Loucy (cell line): ENCODE data around the gene KCNJ15.

Experiments used
- H2AFZ ChIP-seq: fragments of 200-600 bp; sonication (generic); 2 replicates; pipeline ENCODE4 v1.6.0; 2016; ENCODE audit warnings: antibody characterized with exemption, mild to moderate bottlenecking, low read length, moderate library complexity
- H3F3A ChIP-seq: fragments of 200-600 bp; 2 replicates; pipeline ENCODE4 v1.6.0; 2016; ENCODE audit warnings: antibody characterized with exemption, low read depth, mild to moderate bottlenecking
- H3K27me3 ChIP-seq: fragments of 200-600 bp; sonication (generic); 2 replicates; pipeline ENCODE4 v1.6.1; 2014; ENCODE audit warnings: low read length, mild to moderate bottlenecking; ENCODE audit not compliant: insufficient read depth, poor library complexity, severe bottlenecking
- H3K36me3 ChIP-seq: fragments of 200-600 bp; sonication (generic); 2 replicates; pipeline ENCODE4 v1.6.1; 2016; ENCODE audit warnings: low read length; ENCODE audit not compliant: insufficient read depth
- H3K4me1 ChIP-seq: fragments of 200-600 bp; sonication (generic); 2 replicates; pipeline ENCODE4 v1.5.1; 2014; ENCODE audit warnings: low read length, mild to moderate bottlenecking; ENCODE audit not compliant: insufficient read depth, poor library complexity, severe bottlenecking
- H3K4me2 ChIP-seq: fragments of 200-600 bp; sonication (generic); 2 replicates; pipeline ENCODE4 v1.6.0; 2014; ENCODE audit warnings: antibody characterized with exemption, low read length, low read depth, mild to moderate bottlenecking; ENCODE audit not compliant: poor library complexity, severe bottlenecking
- H3K4me3 ChIP-seq: fragments of 200-600 bp; sonication (generic); 2 replicates; pipeline ENCODE4 v1.5.1; 2014; ENCODE audit warnings: low read length, mild to moderate bottlenecking, mixed read lengths; ENCODE audit not compliant: poor library complexity, severe bottlenecking
- H3K79me2 ChIP-seq: fragments of 200-600 bp; sonication (generic); 2 replicates; pipeline ENCODE4 v1.6.1; 2014; ENCODE audit warnings: low read length; ENCODE audit not compliant: insufficient read depth
- H3K9ac ChIP-seq: fragments of 200-600 bp; sonication (generic); 2 replicates; pipeline ENCODE4 v1.6.0; 2014; ENCODE audit warnings: mild to moderate bottlenecking, low read depth, low read length, moderate library complexity; ENCODE audit not compliant: poor library complexity, severe bottlenecking
- H3K9me2 ChIP-seq: fragments of 200-600 bp; sonication (generic); replicated peaks from 2 replicates; pipeline ENCODE4 v1.6.1; 2016; ENCODE audit warnings: low read depth, low read length, mixed read lengths
- H3K9me3 ChIP-seq: fragments of 200-600 bp; sonication (generic); 2 replicates; pipeline ENCODE4 v1.6.1; 2014; ENCODE audit warnings: mild to moderate bottlenecking, antibody characterized with exemption, low read length, low read depth; ENCODE audit not compliant: insufficient read depth
- H4K20me1 ChIP-seq: fragments of 200-600 bp; sonication (generic); 2 replicates; pipeline ENCODE4 v1.6.0; 2014; ENCODE audit warnings: antibody characterized with exemption, low read length, mild to moderate bottlenecking; ENCODE audit not compliant: insufficient read depth, poor library complexity, severe bottlenecking
- EZH2phosphoT487 ChIP-seq: fragments of 200-600 bp; IDR thresholded peaks from 2 replicates; pipeline ENCODE4 v1.6.1; 2018; ENCODE audit warnings: antibody characterized with exemption, mild to moderate bottlenecking, moderate library complexity, borderline replicate concordance
- TF ChIP-seq, protein P1 (sequence below): fragments of 200-600 bp; sonication (generic); conservative IDR thresholded peaks from 2 replicates; pipeline ENCODE4 v1.5.1; 2014; ENCODE audit warnings: mild to moderate bottlenecking, antibody characterized with exemption, low read length

The KCNJ15 gene

DNA sequence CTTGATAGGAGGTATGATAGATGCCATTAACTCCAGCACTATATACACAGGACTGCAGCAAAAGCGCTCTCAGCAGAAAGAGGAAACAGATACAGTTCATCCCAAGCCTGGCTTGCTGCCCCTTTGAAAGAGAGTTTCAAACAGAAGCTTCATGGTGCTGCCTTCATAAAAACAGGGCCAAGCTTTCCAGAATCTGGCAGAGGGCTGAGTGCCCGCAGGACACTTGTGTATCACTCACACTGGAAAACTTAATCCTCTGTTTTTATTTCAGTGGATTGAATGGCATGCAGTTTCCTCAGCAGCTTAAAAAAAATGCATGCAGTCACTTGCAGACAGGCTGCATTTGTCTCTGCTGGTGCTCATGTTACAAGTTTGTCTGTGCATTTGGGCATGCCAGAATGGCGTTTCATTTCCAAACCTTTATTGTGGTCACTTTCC is 40.4 kb downstream of the KCNJ15 start:
- no peak overlapping the region for H3K9ac ChIP-seq
- no peaks in the 10 kb centered on the region for H3K79me2 ChIP-seq
- no peaks in the 10 kb centered on the region for H3K9me2 ChIP-seq
- TF ChIP-seq EZH2phosphoT487: no peak
- TF ChIP-seq, protein P1, sequence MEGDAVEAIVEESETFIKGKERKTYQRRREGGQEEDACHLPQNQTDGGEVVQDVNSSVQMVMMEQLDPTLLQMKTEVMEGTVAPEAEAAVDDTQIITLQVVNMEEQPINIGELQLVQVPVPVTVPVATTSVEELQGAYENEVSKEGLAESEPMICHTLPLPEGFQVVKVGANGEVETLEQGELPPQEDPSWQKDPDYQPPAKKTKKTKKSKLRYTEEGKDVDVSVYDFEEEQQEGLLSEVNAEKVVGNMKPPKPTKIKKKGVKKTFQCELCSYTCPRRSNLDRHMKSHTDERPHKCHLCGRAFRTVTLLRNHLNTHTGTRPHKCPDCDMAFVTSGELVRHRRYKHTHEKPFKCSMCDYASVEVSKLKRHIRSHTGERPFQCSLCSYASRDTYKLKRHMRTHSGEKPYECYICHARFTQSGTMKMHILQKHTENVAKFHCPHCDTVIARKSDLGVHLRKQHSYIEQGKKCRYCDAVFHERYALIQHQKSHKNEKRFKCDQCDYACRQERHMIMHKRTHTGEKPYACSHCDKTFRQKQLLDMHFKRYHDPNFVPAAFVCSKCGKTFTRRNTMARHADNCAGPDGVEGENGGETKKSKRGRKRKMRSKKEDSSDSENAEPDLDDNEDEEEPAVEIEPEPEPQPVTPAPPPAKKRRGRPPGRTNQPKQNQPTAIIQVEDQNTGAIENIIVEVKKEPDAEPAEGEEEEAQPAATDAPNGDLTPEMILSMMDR: no peak
- no peak overlapping the region for H2AFZ ChIP-seq
- no peaks in the 10 kb centered on the region for H3K36me3 ChIP-seq
- H3K9me3 ChIP-seq: no peaks in the 10 kb centered on the region
- H3K4me3 ChIP-seq: no peak overlapping the region
- no peaks in the 10 kb centered on the region for H3F3A ChIP-seq
- H4K20me1 ChIP-seq: no peaks in the 10 kb centered on the region
- H3K4me1 ChIP-seq: peaks cover 6% of the 10 kb centered on the region
- H3K4me2 ChIP-seq: no peak overlapping the region
- no peaks in the 10 kb centered on the region for H3K27me3 ChIP-seq

DNA sequence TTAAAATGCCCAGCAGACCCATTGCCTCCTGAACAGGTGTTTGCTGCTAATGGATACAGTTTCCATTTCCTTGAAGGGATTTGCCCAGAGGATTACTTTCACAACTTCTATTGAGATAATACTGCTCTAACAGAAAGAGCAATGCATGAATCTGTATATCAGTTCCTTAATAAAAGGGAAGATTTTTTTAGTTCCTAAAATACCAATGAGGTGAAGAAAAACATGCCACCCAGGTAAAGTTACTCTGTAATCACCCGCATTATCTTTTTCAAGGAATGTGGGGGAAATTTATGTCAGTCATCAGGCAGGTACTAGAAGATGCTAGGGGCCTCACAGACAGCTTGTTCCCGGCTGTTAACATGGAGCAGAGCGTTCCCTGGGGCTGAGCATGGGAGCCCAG is 41.1 kb downstream of the KCNJ15 start:
- Histone ChIP-seq H3K4me2 (no peak overlapping the region), H2AFZ (no peak overlapping the region), H3K9ac (no peak overlapping the region), H3K36me3 (no peaks in the 10 kb centered on the region), H3K79me2 (no peaks in the 10 kb centered on the region), H3K9me3 (no peaks in the 10 kb centered on the region), H3F3A (no peaks in the 10 kb centered on the region), H3K4me3 (no peak overlapping the region), H4K20me1 (no peaks in the 10 kb centered on the region), H3K4me1 (peaks cover 6% of the 10 kb centered on the region), H3K27me3 (no peaks in the 10 kb centered on the region), H3K9me2 (no peaks in the 10 kb centered on the region)
- no peak for TF ChIP-seq EZH2phosphoT487
- TF ChIP-seq, protein P1: no peak

DNA sequence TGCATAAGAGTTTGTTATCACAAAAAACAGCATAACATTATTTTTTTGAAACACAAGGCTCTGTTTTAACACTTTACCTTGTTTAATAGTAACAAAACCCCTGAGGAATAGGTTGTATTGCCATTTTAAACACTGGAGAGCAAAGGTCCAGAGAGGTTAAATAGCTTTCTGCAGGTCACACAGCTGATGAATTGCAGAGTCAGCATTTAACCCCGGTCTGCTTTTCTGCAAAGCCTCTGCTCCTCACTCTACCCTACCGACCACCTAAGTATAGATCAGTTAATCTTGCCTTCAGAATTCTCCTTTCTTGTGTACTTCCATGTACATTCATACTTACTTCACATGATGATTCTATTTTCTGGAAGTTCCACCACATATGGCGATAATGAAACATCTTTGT is 42.0 kb downstream of the KCNJ15 start:
- Histone ChIP-seq H3K4me3 (no peak overlapping the region), H3K4me1 (peaks cover 6% of the 10 kb centered on the region), H4K20me1 (no peaks in the 10 kb centered on the region), H3K9me2 (no peaks in the 10 kb centered on the region), H3K27me3 (no peaks in the 10 kb centered on the region), H3K9me3 (no peaks in the 10 kb centered on the region), H2AFZ (no peak overlapping the region), H3K9ac (no peak overlapping the region), H3K79me2 (no peaks in the 10 kb centered on the region), H3K4me2 (no peak overlapping the region), H3K36me3 (no peaks in the 10 kb centered on the region), H3F3A (no peaks in the 10 kb centered on the region)
- no peak for TF ChIP-seq EZH2phosphoT487
- TF ChIP-seq, protein P1: no peak
